SK-N-SH treated with all-trans-retinoic acid at 6 μM for 48 hours (cell line): Measurements from ENCODE around the gene MOV10L1.

Source experiments
- ATAC-seq: fragments of 200-7000 bp; cut with Tn5 transposase; 3 replicates; pipeline ENCODE4 v1.9.1; 2020; ENCODE audit warnings: mild to moderate bottlenecking, moderate library complexity
- ARNTL ChIP-seq: fragments of 450-650 bp; formaldehyde crosslinking; IDR thresholded peaks from 2 replicates; pipeline ENCODE4 v1.5.0; 2020; ENCODE audit warnings: low read depth, mild to moderate bottlenecking, moderate library complexity, borderline replicate concordance
- ESRRG ChIP-seq: fragments of 250-450 bp; sonication (Bioruptor Pico); IDR thresholded peaks from 2 replicates; pipeline ENCODE4 v1.6.1; 2021; ENCODE audit warnings: mild to moderate bottlenecking
- ISL1 ChIP-seq: fragments of 250-450 bp; sonication (Bioruptor Pico); IDR thresholded peaks from 2 replicates; pipeline ENCODE4 v2.1.2; 2022; ENCODE audit warnings: mild to moderate bottlenecking, moderate library complexity
- OSR1 ChIP-seq: fragments of 250-450 bp; sonication (Bioruptor Pico); IDR thresholded peaks from 2 replicates; pipeline ENCODE4 v1.8.0; 2022; ENCODE audit warnings: moderate library complexity, mild to moderate bottlenecking, inconsistent platforms
- PPARA ChIP-seq: fragments of 250-450 bp; sonication (Bioruptor Pico); IDR thresholded peaks from 2 replicates; pipeline ENCODE4 v1.5.0; 2020; ENCODE audit warnings: mild to moderate bottlenecking, borderline replicate concordance
- RARB ChIP-seq: fragments of 250-450 bp; sonication (Bioruptor Pico); IDR thresholded peaks from 2 replicates; pipeline ENCODE4 v1.8.0; 2021; ENCODE audit warnings: mild to moderate bottlenecking, moderate library complexity
- SNAI2 ChIP-seq: fragments of 250-450 bp; sonication (Bioruptor Pico); IDR thresholded peaks from 2 replicates; pipeline ENCODE4 v1.5.0; 2020; ENCODE audit warnings: mild to moderate bottlenecking, moderate library complexity
- TCF4 ChIP-seq: fragments of 250-450 bp; sonication (Bioruptor Pico); IDR thresholded peaks from 2 replicates; pipeline ENCODE4 v1.8.0; 2021; ENCODE audit warnings: mild to moderate bottlenecking, moderate library complexity, borderline replicate concordance
- TOX ChIP-seq: fragments of 250-450 bp; sonication (Bioruptor Pico); IDR thresholded peaks from 2 replicates; pipeline ENCODE4 v1.8.0; 2021; ENCODE audit warnings: mild to moderate bottlenecking, moderate library complexity, borderline replicate concordance
- ZC3H10 ChIP-seq: fragments of 250-450 bp; sonication (Bioruptor Pico); IDR thresholded peaks from 2 replicates; pipeline ENCODE4 v1.5.1; 2021; ENCODE audit warnings: mild to moderate bottlenecking, moderate library complexity
- ZNF565 ChIP-seq: fragments of 450-650 bp; formaldehyde crosslinking; conservative IDR thresholded peaks from 2 replicates; pipeline ENCODE4 v1.5.0; 2020; ENCODE audit warnings: low read depth, mild to moderate bottlenecking, moderate library complexity
- ZNF8 ChIP-seq: fragments of 450-650 bp; formaldehyde crosslinking; IDR thresholded peaks from 2 replicates; pipeline ENCODE4 v1.5.0; 2020; ENCODE audit warnings: mild to moderate bottlenecking, moderate library complexity
- TF ChIP-seq, protein P1 (sequence below): fragments of 250-450 bp; sonication (Bioruptor Pico); IDR thresholded peaks from 2 replicates; pipeline ENCODE4 v1.8.0; 2021; ENCODE audit warnings: low read depth, mild to moderate bottlenecking, moderate library complexity, borderline replicate concordance
- TF ChIP-seq, protein P2 (sequence below): fragments of 250-450 bp; sonication (Bioruptor Pico); IDR thresholded peaks from 2 replicates; pipeline ENCODE4 v1.5.1; 2021; ENCODE audit warnings: mild to moderate bottlenecking, moderate library complexity
- TF ChIP-seq, protein P3 (sequence below): fragments of 250-450 bp; sonication (Bioruptor Pico); IDR thresholded peaks from 2 replicates; pipeline ENCODE4 v1.5.1; 2020; ENCODE audit warnings: low read depth, mild to moderate bottlenecking, moderate library complexity
- TF ChIP-seq, protein P4 (sequence below): fragments of 250-450 bp; sonication (Bioruptor Pico); IDR thresholded peaks from 2 replicates; pipeline ENCODE4 v1.5.0; 2020; ENCODE audit warnings: mild to moderate bottlenecking, moderate library complexity
- TF ChIP-seq, protein P5 (sequence below): fragments of 250-450 bp; sonication (Bioruptor Pico); IDR thresholded peaks from 2 replicates; pipeline ENCODE4 v1.8.0; 2020; ENCODE audit warnings: mild to moderate bottlenecking, moderate library complexity, borderline replicate concordance

Gene MOV10L1

DNA sequence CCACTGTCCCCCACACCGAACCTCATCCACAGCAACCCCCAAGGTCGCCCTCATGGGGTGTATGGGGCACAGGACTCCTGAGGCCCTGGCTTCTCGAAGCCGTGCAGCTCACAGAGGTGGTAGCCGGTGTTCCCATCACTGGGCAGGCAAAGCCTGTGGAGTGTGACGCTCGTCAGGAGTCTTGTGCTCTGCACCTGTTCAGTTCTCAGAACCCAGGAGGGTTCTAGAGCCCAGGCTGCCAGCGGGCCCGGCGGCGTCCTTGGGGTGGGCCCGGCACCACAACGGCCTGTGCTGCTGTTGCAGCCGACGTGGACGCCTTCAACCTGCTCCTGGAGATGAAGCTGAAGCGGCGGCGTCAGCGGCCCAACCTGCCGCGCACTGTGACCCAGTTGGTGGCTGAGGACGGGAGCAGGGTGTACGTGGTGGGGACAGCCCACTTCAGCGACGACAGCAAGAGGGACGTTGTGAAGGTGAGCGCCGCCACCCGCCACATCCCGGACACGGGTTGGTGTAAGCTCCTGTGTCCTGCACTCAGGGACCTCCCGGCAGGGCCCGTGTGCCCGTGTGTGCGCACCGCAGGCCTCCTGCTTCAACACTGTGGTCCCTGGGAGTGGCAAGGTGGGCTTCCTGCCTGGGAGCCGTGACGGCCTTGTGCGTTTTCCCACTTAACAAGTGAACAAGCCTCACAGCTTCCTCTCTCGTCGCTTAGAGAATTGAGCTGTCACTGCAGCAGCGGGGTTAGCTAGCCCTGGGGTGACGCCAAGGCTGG, 104.4 kb downstream of the MOV10L1 start:
- no peak for ATAC-seq
- TF ChIP-seq OSR1 (CRISPR knock-in tag) (no peak), RARB (no peak)

DNA sequence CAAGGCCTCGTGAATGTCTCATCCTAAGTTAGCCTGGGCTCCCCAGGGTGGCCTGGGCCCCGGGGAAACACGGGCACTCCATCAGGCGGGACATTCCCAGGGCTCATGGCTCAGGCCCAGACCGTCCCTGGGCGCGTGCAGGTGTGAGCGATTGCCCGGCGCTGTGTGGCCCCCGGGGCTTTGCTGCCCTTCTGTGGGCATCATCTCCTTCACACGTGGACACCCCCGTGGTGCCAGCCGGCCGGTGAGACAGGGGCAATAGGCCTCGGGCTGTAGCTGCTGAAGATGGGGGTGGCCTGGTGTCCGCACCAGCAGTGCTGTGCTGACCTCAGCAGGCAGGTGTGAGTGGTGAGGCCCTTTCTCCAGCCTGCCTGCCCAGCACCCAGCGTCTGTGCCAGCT, 106.5 kb downstream of the MOV10L1 start:
- ATAC-seq: no peak
- TF ChIP-seq ARNTL (CRISPR knock-in tag): no peak
- TF ChIP-seq ZNF565 (CRISPR knock-in tag): no peak
- no peak for TF ChIP-seq ZC3H10
- TF ChIP-seq ISL1: no peak
- no peak for TF ChIP-seq TCF4 (CRISPR knock-in tag)
- TF ChIP-seq, protein P1, sequence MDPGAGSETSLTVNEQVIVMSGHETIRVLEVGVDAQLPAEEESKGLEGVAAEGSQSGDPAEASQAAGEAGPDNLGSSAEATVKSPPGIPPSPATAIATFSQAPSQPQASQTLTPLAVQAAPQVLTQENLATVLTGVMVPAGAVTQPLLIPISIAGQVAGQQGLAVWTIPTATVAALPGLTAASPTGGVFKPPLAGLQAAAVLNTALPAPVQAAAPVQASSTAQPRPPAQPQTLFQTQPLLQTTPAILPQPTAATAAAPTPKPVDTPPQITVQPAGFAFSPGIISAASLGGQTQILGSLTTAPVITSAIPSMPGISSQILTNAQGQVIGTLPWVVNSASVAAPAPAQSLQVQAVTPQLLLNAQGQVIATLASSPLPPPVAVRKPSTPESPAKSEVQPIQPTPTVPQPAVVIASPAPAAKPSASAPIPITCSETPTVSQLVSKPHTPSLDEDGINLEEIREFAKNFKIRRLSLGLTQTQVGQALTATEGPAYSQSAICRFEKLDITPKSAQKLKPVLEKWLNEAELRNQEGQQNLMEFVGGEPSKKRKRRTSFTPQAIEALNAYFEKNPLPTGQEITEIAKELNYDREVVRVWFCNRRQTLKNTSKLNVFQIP (CRISPR knock-in tag): no peak
- TF ChIP-seq, protein P2, sequence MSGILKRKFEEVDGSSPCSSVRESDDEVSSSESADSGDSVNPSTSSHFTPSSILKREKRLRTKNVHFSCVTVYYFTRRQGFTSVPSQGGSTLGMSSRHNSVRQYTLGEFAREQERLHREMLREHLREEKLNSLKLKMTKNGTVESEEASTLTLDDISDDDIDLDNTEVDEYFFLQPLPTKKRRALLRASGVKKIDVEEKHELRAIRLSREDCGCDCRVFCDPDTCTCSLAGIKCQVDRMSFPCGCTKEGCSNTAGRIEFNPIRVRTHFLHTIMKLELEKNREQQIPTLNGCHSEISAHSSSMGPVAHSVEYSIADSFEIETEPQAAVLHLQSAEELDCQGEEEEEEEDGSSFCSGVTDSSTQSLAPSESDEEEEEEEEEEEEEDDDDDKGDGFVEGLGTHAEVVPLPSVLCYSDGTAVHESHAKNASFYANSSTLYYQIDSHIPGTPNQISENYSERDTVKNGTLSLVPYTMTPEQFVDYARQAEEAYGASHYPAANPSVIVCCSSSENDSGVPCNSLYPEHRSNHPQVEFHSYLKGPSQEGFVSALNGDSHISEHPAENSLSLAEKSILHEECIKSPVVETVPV (CRISPR knock-in tag): no peak
- TF ChIP-seq, protein P3, sequence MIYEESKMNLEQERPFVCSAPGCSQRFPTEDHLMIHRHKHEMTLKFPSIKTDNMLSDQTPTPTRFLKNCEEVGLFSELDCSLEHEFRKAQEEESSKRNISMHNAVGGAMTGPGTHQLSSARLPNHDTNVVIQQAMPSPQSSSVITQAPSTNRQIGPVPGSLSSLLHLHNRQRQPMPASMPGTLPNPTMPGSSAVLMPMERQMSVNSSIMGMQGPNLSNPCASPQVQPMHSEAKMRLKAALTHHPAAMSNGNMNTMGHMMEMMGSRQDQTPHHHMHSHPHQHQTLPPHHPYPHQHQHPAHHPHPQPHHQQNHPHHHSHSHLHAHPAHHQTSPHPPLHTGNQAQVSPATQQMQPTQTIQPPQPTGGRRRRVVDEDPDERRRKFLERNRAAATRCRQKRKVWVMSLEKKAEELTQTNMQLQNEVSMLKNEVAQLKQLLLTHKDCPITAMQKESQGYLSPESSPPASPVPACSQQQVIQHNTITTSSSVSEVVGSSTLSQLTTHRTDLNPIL: no peak

DNA sequence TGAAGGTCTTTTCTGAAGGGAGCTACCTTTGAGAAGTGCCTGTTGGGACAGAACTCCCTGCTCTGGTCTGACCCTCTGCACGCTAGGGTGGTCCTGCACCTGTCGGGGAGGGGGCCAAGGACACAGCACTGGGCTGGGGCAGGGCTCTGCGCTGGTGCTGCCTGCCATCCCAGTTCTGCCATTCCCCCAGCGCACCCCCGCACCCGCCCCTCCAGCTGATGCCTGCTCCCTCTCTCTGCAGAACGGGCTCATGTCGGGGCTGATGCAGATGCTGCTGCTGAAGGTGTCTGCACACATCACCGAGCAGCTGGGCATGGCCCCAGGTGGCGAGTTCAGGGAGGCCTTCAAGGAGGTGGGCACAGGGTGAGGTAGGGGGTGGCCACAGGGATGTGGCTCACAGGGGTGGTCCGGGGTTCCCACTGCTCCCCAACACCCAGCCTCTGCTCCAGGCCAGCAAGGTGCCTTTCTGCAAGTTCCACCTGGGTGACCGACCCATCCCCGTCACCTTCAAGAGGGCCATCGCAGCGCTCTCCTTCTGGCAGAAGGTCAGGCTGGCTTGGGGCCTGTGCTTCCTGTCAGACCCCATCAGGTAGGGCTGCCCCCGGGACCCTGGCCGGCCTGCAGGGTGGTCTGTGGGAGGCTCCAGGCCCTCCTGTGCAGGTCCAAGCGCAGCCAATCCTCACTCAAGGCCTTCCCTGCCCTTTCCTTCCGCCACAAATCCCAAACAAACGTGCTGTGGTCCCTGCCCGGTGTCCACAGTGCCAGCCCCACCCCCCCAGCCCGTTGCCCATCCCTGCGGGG, 107.4 kb downstream of the MOV10L1 start:
- TF ChIP-seq, protein P4, sequence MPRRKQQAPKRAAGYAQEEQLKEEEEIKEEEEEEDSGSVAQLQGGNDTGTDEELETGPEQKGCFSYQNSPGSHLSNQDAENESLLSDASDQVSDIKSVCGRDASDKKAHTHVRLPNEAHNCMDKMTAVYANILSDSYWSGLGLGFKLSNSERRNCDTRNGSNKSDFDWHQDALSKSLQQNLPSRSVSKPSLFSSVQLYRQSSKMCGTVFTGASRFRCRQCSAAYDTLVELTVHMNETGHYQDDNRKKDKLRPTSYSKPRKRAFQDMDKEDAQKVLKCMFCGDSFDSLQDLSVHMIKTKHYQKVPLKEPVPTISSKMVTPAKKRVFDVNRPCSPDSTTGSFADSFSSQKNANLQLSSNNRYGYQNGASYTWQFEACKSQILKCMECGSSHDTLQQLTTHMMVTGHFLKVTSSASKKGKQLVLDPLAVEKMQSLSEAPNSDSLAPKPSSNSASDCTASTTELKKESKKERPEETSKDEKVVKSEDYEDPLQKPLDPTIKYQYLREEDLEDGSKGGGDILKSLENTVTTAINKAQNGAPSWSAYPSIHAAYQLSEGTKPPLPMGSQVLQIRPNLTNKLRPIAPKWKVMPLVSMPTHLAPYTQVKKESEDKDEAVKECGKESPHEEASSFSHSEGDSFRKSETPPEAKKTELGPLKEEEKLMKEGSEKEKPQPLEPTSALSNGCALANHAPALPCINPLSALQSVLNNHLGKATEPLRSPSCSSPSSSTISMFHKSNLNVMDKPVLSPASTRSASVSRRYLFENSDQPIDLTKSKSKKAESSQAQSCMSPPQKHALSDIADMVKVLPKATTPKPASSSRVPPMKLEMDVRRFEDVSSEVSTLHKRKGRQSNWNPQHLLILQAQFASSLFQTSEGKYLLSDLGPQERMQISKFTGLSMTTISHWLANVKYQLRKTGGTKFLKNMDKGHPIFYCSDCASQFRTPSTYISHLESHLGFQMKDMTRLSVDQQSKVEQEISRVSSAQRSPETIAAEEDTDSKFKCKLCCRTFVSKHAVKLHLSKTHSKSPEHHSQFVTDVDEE: no peak
- TF ChIP-seq TOX (CRISPR knock-in tag) (no peak), ZNF8 (CRISPR knock-in tag) (no peak), SNAI2 (no peak), PPARA (no peak), ESRRG (no peak), OSR1 (CRISPR knock-in tag) (no peak)
- TF ChIP-seq, protein P3: no peak
- TF ChIP-seq, protein P5, sequence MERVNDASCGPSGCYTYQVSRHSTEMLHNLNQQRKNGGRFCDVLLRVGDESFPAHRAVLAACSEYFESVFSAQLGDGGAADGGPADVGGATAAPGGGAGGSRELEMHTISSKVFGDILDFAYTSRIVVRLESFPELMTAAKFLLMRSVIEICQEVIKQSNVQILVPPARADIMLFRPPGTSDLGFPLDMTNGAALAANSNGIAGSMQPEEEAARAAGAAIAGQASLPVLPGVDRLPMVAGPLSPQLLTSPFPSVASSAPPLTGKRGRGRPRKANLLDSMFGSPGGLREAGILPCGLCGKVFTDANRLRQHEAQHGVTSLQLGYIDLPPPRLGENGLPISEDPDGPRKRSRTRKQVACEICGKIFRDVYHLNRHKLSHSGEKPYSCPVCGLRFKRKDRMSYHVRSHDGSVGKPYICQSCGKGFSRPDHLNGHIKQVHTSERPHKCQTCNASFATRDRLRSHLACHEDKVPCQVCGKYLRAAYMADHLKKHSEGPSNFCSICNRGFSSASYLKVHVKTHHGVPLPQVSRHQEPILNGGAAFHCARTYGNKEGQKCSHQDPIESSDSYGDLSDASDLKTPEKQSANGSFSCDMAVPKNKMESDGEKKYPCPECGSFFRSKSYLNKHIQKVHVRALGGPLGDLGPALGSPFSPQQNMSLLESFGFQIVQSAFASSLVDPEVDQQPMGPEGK (CRISPR knock-in tag): no peak
- ATAC-seq: no peak
